DMS53 treated with DMSO at 0.1 percent for 48 hours (cell line): ENCODE results near the gene EXOC4.

ENCODE experiments used
- DNase-seq: peaks from one replicate; lab custom pipeline; 2025; ENCODE audit not compliant: unreplicated experiment; lab: John Stamatoyannopoulos, UW

EXOC4 gene

GRCh38 chr7:133662830-133663229 lies 410.0 kb downstream of the EXOC4 start:
- no peak for DNase-seq

- DNase-seq: no peak
Observed at GRCh38 chr7:133664528-133664927, 411.6 kb downstream of the EXOC4 start.

- no peak for DNase-seq
Observed at GRCh38 chr7:133668296-133669060, 415.6 kb downstream of the EXOC4 start.

DNA sequence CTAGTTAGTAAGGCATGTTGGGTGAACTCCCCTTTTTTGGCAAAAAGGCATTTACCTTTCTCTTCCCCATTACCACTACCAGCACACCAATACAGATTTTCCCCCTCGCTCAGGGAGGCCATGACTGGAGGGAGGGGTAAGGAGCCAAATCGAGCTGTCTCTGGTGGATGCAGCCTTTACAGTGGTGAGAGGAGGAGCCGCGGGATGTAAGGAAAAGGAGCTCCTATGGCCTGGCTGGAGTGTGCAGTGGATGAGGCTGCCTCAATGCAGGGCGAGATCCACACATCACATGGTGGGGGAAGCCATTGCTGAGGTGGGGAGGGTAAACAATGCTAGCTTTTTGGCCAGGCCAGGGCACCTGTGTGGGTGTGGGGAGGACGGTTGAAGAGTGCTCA lies 416.2 kb downstream of the EXOC4 start:
- DNase-seq: no peak

- DNase-seq: no peak
Observed at GRCh38 chr7:133670250-133670649, 417.4 kb downstream of the EXOC4 start.

DNA sequence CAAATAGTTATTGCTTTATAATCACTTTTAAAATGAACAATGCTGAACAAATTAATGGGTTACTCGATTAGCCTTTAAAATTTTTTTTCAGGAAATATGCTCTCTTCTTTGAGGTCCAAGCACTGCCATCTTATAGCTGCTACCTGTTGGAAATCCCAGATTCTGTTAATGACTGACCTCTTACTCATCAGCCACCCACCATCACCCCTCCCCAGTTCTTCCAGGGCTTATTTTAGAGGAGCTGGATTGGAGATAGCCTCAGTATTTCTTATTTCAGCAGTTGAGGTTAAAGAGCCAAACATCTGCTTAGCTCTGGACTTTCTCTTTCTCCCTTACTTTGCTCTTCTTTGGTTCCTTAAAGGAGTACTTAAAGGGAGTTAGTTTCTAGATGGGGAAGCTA lies 420.0 kb downstream of the EXOC4 start:
- no peak for DNase-seq

DNA sequence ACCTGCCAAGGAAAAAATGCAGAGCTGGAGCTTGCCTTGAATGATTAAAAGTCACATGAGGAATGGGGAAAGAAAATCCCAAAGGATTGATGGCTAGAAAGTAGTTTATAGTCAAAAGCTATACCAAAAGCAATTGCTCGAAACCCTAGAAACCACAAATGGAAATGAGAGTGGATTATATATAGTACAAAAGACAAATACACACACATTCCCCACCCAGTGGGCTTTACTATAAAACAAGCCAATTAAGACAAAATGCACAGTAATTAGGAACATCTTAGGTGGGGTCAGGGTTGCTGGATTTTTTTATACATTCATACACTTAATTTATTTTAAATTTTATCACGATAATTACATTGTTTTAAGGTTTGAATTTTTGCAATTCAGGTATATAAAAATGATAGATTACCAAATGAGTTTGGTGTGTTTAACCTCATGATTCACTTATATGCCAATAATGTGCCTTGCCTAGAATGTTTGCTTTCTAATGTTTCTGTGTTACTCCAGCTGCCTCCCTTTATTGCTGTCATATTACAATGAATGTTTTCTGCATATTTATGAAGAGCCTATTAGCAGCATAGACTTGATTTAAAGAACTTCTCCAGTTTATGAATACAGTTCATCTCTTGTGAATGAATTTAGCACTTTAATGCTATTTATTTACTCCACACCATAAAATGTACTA lies 421.3 kb downstream of the EXOC4 start:
- DNase-seq: no peak

DNA sequence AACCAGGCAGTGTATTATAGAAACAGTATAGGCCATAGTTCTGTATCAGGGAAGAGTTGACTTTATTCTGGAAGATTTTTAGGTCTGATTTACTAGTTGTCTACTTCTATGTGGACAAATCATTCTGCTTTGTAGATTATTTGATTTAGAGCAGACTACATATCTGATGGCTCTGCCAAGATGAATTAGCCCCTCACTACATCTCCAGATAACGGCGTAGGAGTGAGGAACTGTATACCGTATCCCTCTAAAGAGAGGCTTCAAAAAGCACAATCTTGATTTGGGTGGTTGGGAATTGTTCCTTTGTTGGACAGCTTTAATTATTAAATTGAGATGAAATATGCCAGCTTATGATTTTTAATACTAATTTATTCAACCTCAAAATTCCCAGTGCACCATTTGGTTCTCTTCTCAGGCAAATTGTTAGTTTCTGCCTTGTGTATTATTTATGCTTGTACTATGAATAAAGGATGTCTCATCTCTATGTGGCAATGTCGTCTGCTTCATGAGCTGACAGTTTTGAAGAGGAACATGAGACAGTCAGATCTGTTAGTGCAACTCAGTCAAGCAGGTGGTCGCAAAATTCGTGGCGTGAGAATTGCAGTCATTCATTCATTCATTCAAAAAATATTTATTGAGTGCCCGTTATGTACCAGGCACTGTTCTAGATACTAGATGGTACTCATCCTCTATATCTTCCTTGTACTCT lies 422.8 kb downstream of the EXOC4 start:
- no peak for DNase-seq

DNA sequence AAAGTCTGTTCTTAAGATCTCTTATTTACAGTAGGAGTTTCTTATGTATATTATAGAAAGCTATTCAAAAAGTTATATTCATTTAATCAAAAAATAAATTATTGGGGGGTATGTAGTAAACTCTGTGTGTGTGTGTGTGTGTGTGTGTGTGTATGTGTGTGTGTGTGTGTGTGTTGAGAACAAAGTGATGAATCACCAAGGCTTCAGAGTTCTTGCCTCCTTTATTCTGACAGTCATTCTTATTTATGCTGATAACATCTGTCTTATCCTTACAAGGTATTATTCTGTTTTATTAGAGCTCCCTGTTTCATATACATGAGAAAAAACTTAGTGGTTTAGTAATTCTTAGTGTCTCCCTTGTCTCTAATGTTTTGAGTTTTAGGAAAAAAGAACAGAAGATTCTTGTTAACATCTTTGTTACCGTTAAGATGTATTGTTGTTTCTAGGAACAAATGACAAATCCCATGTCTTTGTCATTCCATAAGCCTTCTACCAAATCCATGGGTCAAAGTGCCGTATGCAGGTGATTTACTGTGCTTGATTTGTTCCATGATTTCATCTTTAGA lies 424.0 kb downstream of the EXOC4 start:
- no peak for DNase-seq

DNA sequence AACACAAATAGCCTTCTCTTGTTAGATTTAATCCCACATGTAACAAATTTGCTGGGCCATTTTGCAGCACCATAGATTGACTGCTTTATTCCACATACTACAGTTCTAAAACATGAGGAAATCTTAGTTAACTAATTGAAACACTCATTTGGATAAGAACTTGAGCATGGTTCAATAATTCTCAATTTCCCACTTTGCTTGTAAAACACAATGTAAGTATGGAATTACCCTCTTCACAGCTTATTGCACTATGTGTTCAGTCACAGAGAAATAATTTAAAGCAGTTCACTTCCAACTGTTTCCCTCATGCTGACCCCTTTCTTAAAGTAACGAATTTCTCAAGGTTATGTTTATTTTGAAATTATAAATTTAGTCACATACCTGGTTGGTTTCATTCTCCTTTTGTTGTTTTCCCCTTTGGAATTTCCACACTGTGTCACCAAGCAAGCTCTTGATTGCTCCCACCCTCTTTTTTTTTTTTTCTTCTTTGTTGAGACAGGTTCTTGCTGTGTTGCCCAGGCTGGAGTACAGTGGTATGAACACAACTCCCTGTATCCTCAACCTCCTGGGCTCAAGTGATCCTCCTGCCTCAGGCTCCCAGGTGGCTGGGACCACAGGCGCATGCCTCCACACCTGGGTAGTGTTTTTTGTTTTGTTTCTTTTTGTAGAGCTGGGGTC lies 425.4 kb downstream of the EXOC4 start:
- no peak for DNase-seq

- no peak for DNase-seq
Observed at GRCh38 chr7:133679977-133680376, 427.1 kb downstream of the EXOC4 start.

- no peak for DNase-seq
Observed at GRCh38 chr7:133681529-133681928, 428.7 kb downstream of the EXOC4 start.

GRCh38 chr7:133682364-133683181 lies 429.7 kb downstream of the EXOC4 start:
- no peak for DNase-seq

- no peak for DNase-seq
Observed at GRCh38 chr7:133683182-133683454, 430.2 kb downstream of the EXOC4 start.

- DNase-seq: no peak
Observed at GRCh38 chr7:133688483-133689239, 435.8 kb downstream of the EXOC4 start.

DNA sequence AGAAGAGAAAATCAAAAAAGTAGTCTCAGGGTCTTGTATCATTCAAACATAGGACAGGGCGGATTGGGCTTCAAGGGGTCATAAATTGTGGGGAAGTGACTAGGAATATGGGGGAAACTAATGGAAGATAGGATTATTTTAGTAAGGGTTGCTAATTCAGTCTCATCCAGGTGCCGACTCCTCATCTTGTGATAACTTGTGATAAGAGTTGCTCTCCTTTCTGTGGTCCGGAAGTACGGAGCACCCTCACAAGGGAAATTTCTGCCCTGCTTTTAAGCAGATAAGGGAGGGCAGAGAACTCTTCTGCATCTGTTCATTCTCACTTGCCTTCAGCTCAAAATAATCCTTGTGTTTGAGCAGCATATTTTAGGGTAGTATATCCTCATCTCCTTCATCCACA lies 437.9 kb downstream of the EXOC4 start:
- DNase-seq: no peak

- no peak for DNase-seq
Observed at GRCh38 chr7:133691727-133692610, 439.1 kb downstream of the EXOC4 start.

GRCh38 chr7:133693281-133693680 lies 440.4 kb downstream of the EXOC4 start:
- no peak for DNase-seq

DNA sequence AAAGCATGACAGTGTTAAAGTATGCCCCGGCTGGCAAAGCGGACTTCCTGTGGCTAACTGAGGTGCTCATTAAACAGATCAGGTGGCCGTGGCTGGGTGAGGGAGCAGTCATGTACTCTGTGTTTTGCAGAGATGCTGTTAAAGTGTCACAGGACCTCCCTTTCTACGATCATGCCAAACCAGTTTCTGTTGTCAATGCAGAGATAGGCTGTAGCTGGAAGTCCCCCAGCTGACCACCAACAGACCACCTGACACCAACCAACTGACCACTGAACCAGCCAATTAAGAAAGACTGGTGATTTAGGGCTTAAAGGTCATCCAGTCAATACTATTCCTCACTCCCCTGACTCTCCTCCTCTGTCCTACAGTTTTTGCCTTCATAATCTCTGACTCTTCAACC lies 443.2 kb downstream of the EXOC4 start:
- no peak for DNase-seq
